Measurements from ENCODE around the gene TEX11.

- no peak for TF ChIP-seq POLR2AphosphoS5 (IDR thresholded peaks at IDR 0.05; ENCODE audit: insufficient read depth in 1 of 2, low read depth in 1 of 2)
- TF ChIP-seq POLR2A (IDR thresholded peaks at IDR 0.05), result no peak
These were observed 382.8 kb downstream of the TEX11 start for GRCh38 chrX:70525733-70526132.

All from vagina (tissue), 2 donors.